Left kidney (tissue), 2 donors: Measurements from ENCODE around the gene SEC31A. TPM values are rescaled to one million over a fixed set of nuclear protein-coding genes. Genes with fewer than 3 reads are reported as not detected.

Source experiments
- DNase-seq: peaks from one replicate; pipeline ENCODE4 v3.0.0-alpha.2; 2013
- polyA plus RNA-seq: library from polyadenylated mRNA; unstranded; fragments of 120-200 nt; gene quantifications from one replicate; pipeline ENCODE4 v1.2.1, GENCODE V29; 2013; ENCODE audit not compliant: insufficient read length

Gene SEC31A
- polyA plus RNA-seq, 1 donor: 286 TPM

- DNase-seq: peak; percentile 27
Observed at GRCh38 chr4:82797405-82798111, 93.4 kb downstream of the SEC31A start.

- DNase-seq: no peak
Observed at GRCh38 chr4:82797040-82797404, 93.9 kb downstream of the SEC31A start.

GRCh38 chr4:82792912-82793649 is 97.9 kb downstream of the SEC31A start:
- no peak for DNase-seq

- DNase-seq: no peak
Observed at GRCh38 chr4:82791179-82791578, 99.8 kb downstream of the SEC31A start.

GRCh38 chr4:82790060-82790660 is 100.8 kb downstream of the SEC31A start:
- no peak for DNase-seq

GRCh38 chr4:82789025-82789776 is 101.8 kb downstream of the SEC31A start:
- no peak for DNase-seq

GRCh38 chr4:82787342-82787741 is 103.6 kb downstream of the SEC31A start:
- no peak for DNase-seq

- no peak for DNase-seq
Observed at GRCh38 chr4:82786828-82787227, 104.1 kb downstream of the SEC31A start.

- no peak for DNase-seq
Observed at GRCh38 chr4:82785611-82786400, 105.1 kb downstream of the SEC31A start.

- DNase-seq: no peak
Observed at GRCh38 chr4:82784681-82785610, 106.0 kb downstream of the SEC31A start.

GRCh38 chr4:82782626-82783345 is 108.2 kb downstream of the SEC31A start:
- no peak for DNase-seq

GRCh38 chr4:82780752-82781231 is 110.2 kb downstream of the SEC31A start:
- DNase-seq: no peak

- no peak for DNase-seq
Observed at GRCh38 chr4:82780170-82780751, 110.7 kb downstream of the SEC31A start.

GRCh38 chr4:82779032-82779431 is 111.9 kb downstream of the SEC31A start:
- DNase-seq: no peak

GRCh38 chr4:82777857-82778525 is 113.0 kb downstream of the SEC31A start:
- no peak for DNase-seq

- no peak for DNase-seq
Observed at GRCh38 chr4:82776925-82777542, 113.9 kb downstream of the SEC31A start.

GRCh38 chr4:82775243-82775642 is 115.7 kb downstream of the SEC31A start:
- no peak for DNase-seq

GRCh38 chr4:82774711-82775171 is 116.2 kb downstream of the SEC31A start:
- DNase-seq: no peak
